HTERT RPE-1 (cell line): Measurements from ENCODE around the gene OR2L5.

ENCODE experiments used
- in situ Hi-C: fragments of 300-500 bp; cut with MboI; formaldehyde crosslinking; loops from 4 replicates; pipeline ENCODE4 v1.14.3; 2020; ENCODE audit warnings: low sequenced_read_pairs

Gene OR2L5, protein sequence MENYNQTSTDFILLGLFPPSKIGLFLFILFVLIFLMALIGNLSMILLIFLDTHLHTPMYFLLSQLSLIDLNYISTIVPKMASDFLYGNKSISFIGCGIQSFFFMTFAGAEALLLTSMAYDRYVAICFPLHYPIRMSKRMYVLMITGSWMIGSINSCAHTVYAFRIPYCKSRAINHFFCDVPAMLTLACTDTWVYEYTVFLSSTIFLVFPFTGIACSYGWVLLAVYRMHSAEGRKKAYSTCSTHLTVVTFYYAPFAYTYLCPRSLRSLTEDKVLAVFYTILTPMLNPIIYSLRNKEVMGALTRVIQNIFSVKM

DNA sequence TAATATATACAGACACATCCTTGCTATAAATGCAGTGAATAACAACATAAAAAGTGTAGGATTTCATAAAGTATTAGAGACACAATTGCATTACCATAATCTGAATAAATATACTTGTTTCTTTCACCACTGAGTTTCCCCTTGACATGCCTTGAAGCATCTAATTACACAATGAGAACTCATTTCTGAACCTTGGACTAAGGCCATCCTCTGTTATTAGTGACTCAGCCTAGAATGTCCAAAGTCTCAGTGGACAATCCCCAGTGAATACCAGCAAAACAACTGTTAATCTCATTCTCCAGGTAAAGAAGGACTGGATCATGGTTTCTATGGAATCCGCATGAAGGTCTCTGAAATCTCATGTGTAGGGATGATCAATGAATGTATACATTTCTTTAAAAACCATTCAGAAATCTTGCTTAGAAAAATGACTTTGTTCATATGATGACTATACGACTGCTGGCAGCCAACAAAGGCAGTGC, at the start of gene OR2L5:
Gene OR2L5 (plus strand): TSS at position 432 of the 482 bp plus-strand sequence. CDS start 8,288 bp downstream, outside the sequence.
- in situ Hi-C loops = no loop called here

DNA sequence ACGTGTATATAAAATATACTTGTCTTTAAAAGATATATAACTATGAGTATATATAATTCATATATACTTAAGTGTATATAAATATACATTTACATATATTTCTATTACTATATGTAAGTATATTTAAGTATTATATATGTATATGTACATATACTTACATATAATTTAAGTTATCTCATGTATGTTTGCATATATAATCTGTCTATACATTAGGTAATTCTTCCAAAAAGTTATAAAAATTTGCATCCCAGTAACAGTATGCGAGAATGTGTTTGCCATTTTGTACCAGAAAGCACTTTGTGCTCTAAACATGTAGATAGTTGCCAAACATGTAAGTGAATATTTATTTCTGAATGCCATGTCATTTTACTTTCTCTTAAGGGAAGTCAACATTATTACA, 48.5 kb upstream of the OR2L5 start, which contains the start of gene OR2AK2:
Gene OR2AK2 (plus strand): TSS at position 301 of the 400 bp plus-strand sequence. CDS start 144 bp downstream, outside the sequence.
- in situ Hi-C loops = no loop called here

DNA sequence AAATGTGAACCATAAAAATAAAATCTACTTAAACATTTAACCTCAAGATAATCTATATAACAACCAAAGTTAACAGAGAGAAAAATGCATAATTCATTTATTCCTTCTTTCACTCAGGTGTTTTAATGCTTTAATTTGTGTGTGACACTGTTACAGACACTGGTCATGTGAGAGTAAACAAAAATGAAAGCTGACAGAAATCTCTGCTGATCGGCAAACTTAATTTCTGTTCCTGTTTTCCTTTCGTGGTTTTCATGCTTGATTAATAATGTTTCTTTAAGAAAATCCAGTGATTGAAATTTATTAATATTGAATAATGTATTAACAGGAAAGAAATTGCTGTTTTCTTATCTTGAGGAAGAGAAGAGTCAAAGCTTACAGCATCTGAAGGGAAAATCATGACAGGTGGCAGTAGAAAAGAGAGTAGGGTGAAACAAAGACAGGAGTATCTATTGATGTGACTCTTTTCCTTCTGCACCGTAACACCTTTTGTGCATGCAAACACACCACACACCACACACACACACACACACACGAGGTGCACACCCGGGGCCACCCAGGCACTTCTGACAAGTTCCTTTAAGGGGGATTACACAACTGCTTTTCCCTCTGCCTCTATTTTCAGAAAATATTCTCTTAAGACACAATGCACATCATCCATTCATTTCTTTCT, 46.8 kb upstream of the OR2L5 start:
- in situ Hi-C loops = no loop called here

DNA sequence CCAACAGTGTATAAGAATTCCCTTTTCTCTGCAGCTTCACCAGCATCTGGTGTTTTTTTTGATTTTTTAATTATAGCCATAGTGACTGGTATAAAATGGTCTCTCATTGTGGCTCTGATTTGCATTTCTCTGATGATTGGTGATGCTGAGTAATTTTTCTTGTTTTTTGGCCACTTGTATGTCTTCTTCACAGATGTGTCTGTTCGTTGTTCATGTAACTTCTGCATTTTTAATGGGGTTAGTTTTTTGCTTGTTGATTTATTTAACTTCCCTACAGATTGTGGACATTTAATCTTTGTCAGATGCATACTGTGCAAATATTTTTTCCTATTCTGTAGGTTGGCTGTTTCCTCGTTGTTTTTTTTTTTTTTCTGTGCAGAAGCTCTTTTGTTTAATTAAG, 20.5 kb upstream of the OR2L5 start:
- in situ Hi-C loops = no loop called here

DNA sequence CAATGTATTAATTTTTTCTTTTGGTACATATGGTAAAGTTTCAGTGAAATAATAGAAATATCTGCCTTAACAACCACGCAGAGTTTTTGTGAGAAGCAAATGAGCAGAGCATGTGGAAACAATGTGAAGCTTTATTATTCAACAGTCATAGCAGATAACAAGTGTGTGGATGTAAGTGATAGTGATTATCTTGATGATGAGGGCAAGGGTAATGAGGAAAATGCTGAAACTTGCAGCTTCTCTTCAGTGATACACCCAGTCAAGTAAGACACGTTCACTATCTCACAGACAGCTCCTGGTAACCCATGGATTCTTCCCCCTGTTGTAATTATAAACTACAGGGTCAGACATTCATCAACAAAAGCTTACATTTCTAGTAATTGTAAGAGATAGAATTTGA, 14.6 kb upstream of the OR2L5 start:
- in situ Hi-C loops = no loop called here

DNA sequence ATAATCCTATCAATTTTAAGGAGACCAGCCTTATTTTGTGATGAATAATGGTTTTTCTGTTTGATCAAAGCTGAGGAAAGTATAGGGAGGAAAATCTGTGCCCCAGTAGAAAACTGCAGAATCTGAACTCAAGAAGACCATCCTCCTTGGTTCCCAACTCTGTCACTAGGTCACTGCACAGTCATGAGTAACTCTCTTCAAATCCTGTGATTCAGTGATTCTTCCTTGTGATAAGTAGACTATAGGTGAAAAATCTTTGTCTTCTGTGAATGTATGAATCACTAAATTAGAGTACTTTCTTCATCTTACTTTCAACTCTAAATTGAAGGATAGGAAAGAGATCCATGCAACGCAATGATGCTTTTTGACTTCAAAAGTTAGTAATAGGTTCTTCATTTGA, 13.3 kb upstream of the OR2L5 start:
- in situ Hi-C loops = no loop called here

DNA sequence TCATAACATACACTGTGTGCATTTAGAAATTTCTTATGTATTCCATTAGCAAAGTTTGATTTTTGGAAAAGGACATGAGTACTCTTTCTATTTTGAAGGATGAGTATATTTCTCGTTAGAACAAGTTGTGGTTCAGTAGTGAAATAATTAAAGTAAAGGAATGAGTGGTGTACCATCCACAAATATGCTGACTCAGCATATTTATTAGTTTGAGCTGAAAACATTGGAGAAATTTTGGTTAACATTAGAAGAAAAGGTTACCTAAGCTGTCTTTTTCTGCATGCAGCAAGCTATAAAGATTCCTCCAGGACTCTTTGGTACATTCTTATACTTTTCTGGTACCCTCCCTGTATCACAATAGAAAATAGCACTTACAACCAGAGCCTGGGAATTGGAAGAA, 5.7 kb upstream of the OR2L5 start:
- in situ Hi-C loops = no loop called here

DNA sequence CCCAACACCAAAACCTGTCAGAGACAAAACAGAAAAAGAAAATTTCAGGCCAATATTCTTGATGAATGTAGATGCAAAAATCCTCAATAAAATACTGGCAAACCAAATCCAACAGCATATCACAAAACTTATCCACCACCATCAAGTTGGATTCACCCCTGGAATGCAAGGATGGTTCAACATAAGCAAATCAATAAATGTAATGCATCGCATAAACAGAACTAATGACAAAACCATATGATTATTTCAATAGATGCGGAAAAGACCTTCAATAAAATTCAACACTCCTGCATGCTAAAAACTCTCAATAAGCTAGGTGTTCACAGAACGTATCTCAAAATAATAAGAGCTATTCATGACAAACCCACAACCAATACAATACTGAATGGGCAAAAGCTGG, 3.8 kb upstream of the OR2L5 start:
- in situ Hi-C loops = no loop called here

DNA sequence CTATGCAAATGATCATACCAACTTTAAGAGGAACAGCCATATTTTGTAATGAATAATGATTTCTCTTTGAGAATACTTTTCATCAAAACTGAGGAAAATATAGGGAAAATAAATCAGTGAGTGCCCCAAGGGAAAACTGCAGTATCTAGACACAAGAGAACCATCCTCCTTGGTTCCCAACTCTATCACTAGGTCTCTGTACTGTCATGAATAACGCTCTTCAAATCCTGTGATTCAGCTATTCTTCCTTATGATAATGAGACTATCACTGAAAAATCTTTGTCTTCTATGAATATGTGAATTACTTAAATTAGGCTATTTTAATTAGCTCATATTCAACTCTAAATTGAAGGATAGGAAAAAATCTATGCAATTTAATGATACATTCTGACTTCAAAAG, 2.3 kb downstream of the OR2L5 start:
- in situ Hi-C loops = no loop called here

DNA sequence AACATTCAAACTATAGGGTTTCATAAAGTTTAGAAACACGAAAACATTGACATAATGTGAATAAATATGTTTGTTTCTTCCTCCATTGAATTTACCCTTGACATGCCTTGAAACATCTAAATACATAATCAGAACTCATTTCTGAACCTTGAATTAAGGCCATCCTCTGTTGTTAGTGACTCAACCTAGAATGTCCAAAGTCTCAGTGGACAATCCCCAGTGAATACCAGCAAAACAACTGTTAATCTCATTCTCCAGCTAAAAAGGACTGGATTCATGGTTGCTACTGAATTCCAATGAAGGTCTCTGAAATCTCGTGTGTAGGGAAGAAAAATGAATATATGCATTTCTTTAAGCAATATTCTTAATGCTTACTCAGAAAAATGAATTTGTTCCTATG, 16.3 kb downstream of the OR2L5 start, which contains the start of gene OR2L2:
Gene OR2L2 (plus strand): TSS at position 301 of the 400 bp plus-strand sequence. CDS start 8,198 bp downstream, outside the sequence.
- in situ Hi-C loops = no loop called here

DNA sequence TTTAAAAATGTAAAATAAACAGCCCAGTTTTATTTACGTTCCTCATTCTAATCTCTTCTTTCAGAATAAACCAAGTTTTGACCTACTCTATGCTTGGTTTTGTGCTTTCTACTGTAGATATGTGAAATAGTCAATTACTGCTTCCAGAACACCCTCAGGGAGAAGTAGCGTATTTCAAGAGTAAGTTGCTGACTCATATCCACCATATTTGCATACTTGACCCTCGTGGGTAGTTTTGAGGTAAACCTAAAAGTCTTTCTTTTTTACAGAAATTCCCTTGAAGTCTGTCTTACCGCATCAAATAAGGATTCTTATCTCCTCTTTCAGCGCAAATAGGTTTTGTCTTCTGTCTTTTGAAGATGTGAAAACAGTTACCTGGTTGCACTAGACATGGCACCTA, 31.7 kb downstream of the OR2L5 start:
- in situ Hi-C loops = no loop called here

DNA sequence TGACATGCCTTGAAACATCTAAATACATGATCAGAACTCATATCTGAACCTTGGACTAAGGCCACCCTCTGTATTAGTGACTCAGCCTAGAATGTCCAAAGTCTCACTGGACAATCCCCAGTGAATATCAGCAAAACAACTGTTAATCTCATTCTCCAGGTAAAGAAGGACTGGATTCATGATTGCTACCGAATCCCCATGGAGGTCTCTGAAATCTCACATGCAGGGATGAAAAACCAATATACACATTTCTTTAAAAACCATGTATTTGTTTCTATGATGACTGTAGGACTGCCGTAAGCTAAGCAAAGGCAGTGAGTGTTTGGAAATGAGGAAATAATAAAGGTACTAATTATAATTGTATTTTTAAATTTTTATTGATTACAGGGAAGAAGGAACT, 33.1 kb downstream of the OR2L5 start, which contains the start of gene OR2L3:
Gene OR2L3 (plus strand): TSS at position 301 of the 400 bp plus-strand sequence. CDS start 13,846 bp downstream, outside the sequence.
- in situ Hi-C loops = no loop called here

DNA sequence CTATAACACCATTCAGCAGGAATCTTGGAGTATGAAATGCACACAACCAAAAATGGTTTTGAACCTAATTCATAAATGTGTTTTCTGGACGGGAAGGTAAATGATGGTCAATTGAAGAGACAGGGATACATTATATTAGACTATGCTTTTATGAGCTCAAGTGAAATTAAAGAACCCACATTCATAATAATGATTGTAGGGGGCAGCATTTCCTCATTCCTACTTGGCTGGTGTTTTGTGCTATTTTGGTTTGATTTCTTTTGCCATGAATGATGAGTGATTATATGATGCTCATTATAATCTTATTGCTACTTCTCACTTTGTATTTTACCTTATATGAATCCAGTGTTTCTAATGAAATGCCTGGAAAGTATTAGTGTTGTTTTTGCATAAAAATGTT, 33.5 kb downstream of the OR2L5 start:
- in situ Hi-C loops = no loop called here

DNA sequence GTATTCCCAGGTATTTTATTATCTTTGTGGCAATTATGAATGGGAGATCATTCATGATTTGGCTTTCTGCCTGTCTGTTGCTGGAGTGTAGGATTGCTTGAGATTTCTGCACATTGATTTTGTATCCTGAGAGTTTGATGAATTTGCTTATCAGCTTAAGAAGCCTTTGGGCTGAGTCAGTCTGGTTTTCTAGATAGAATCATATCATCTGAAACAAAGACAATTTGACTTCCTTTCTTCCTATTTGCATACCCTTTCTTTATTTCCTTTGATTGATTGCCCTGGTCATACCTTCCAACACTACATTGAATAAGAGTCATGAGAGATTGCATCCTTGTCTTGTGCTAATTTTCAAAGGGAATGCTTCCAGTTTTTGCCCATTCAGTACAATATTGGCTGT, 41.2 kb downstream of the OR2L5 start:
- in situ Hi-C loops = no loop called here

DNA sequence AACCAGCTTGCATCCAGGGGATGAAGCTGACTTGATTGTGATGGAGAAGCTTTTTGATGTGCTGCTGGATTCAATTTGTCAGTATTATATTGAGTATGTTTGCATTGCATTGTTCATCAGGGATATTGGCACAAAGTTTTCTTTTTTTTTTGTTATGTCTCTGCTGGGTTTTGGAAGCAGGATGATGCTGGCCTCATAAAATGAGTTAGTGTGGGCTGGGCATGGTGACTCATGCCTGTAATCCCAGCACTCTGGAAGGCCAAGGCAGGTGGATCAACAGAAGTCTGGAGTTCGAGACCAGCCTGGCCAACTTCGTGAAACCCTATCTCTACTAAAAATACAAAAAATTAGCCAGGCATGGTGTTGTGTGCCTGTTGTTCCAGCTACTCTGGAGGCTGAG, 41.8 kb downstream of the OR2L5 start:
- in situ Hi-C loops = no loop called here

DNA sequence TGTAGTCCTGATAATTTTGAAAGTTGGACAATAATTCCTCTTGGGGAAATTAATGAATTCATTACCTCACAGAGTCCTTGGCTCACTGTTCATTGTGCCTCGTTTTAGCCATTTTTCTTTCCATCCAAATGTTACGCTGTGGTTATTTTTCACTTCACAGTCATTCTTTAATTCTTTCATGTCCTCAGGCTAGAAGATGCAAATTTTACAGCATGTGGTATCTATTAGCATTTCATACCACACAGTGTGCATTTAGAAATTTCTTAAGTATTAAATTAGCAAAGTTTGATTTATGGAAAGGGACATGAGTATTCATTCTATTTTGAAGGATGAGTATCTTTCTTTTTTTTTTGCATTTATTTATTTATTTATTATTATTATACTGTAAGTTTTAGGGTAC, 51.6 kb downstream of the OR2L5 start:
- in situ Hi-C loops = no loop called here

DNA sequence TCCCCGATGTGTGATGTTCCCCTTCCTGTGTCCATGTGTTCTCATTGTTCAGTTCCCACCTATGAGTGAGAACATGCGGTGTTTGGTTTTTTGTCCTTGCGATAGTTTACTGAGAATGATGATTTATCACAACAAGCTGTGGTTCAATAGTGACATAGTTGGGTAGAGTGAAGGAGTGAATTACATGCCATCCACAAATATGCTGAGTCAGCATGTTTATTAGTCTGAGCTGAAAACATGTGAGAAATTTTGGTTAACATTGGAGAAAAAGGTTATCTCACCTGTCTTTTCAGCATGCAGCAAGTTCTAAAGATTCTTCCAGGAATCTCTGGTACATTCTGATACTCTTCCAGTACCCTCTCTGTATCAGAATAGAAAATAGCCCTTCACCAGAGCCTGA, 52.1 kb downstream of the OR2L5 start:
- in situ Hi-C loops = no loop called here
